Measurements from ENCODE around the gene SLC6A12.

DNA sequence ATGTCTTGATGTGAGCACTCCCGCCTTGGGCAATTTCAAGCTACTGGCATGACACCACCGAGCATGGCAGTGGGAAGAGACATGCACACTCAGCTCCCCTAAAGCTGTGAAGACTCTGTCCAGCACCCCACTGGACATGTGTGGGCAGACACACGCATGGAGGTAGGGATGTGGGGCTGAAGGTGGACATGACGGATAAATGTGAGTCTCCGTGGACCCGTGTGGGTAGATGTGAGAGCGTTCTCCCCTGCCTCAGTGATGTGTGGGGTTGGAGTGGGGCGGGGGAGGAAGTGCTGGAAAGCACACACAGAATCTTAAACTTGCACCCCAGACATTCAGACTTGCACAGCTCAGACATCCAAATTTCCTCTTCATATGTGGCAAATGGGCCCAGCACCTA, 12.6 kb downstream of the SLC6A12 start:
- TF ChIP-seq, protein P1, sequence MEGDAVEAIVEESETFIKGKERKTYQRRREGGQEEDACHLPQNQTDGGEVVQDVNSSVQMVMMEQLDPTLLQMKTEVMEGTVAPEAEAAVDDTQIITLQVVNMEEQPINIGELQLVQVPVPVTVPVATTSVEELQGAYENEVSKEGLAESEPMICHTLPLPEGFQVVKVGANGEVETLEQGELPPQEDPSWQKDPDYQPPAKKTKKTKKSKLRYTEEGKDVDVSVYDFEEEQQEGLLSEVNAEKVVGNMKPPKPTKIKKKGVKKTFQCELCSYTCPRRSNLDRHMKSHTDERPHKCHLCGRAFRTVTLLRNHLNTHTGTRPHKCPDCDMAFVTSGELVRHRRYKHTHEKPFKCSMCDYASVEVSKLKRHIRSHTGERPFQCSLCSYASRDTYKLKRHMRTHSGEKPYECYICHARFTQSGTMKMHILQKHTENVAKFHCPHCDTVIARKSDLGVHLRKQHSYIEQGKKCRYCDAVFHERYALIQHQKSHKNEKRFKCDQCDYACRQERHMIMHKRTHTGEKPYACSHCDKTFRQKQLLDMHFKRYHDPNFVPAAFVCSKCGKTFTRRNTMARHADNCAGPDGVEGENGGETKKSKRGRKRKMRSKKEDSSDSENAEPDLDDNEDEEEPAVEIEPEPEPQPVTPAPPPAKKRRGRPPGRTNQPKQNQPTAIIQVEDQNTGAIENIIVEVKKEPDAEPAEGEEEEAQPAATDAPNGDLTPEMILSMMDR (IDR thresholded peaks at IDR 0.05; ENCODE audit: low read length) = no peak
- TF ChIP-seq EZH2 (IDR thresholded peaks at IDR 0.05; ENCODE audit: borderline replicate concordance, low read length) = no peak
